CD4-positive, alpha-beta T cell treated with Interleukin-15 for 4 hours (primary cell): ENCODE data around the gene KLHL36.
"Not testable (repeated sequence)": the region's sequence is repeated elsewhere in the genome, so short reads cannot be mapped to it uniquely, and the experiment has no call there.

Experiments used
- DNase-seq: peaks from one replicate; pipeline ENCODE4 v3.0.0-alpha.2; 2020; ENCODE audit warnings: low spot score

KLHL36 gene

GRCh38 chr16:84673203-84673535, 24.9 kb downstream of the KLHL36 start:
- DNase-seq = no peak

- no peak for DNase-seq
Measured at GRCh38 chr16:84673561-84673960, 25.2 kb downstream of the KLHL36 start.

DNA sequence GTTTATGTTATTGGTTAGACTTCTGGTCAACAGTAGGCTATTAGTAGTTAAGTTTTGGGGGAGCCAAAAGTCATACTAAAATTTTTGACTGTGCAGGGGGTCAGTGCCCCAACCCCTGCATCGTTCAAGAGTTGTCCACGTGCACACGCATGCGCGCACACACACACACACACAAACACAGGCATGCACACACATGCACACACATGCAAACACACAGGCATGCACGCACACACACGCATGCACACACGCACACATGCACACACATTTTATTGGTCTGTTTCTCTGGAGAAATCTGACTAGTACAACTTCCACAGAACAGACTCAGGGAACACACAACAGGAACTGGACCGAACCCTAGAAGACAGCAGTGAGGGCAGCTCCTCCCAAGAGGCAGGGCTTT, 27.1 kb downstream of the KLHL36 start:
- DNase-seq = no peak

GRCh38 chr16:84675884-84676283, 27.6 kb downstream of the KLHL36 start:
- DNase-seq = no peak

DNA sequence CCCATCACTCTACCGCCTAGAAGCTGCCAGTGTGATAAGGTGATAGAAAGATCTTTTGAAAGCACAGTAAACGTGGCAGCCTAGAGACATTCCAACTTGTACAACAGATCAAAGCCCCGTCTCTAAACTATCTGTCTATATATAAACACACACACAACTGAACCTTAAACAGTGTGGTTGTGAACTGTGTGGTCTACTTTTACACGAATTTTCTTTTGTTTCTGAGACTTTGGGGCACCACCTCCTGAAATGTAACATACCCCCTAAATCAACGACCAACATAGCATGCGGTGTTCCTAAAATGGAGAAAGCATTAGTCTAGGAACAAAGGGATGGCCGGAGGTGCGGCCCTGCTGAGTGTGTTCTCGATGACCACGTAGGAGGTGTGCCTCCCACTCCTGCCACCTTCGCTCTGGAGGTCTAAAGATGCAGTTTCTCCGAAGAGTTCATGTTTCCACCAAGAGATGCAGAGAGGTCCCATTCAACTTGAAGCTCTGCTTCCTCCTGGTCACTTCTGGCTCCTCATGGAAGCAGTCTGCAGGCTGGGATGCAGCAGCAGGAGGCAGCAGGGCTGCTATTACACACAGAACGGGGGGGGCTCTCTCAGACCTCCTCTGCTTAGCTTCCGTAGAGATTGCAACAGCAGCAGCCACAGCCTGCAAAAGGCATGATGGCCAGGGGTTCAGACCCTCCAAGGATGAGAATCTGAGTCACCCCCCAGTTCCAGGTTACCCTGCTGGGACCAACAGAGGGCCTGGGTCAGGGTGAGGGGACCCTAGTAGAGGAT, 28.9 kb downstream of the KLHL36 start:
- DNase-seq = no peak

DNA sequence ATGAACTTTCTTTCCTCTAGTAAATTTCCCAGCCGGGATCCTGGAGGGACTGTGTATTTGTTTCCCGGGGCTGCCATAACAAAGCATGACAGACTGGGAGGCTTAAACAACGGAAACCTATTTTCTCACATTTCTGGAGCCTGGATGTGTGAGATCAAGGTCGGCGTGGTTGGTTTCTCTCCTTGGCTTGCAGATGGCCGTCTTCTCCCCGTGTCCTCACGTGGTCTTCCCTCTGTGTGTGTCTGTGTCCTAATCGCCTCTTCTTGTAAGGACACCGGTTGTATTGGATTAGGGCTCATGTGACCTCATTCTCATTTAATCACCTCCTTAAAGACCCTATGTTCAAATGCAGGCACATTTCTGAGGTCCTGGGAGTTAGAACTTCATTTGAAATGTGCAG, 29.5 kb downstream of the KLHL36 start:
- DNase-seq = no peak

GRCh38 chr16:84678541-84678940, 30.2 kb downstream of the KLHL36 start:
- DNase-seq = no peak

- DNase-seq = no peak
Measured at GRCh38 chr16:84680165-84680842, 32.0 kb downstream of the KLHL36 start.

DNA sequence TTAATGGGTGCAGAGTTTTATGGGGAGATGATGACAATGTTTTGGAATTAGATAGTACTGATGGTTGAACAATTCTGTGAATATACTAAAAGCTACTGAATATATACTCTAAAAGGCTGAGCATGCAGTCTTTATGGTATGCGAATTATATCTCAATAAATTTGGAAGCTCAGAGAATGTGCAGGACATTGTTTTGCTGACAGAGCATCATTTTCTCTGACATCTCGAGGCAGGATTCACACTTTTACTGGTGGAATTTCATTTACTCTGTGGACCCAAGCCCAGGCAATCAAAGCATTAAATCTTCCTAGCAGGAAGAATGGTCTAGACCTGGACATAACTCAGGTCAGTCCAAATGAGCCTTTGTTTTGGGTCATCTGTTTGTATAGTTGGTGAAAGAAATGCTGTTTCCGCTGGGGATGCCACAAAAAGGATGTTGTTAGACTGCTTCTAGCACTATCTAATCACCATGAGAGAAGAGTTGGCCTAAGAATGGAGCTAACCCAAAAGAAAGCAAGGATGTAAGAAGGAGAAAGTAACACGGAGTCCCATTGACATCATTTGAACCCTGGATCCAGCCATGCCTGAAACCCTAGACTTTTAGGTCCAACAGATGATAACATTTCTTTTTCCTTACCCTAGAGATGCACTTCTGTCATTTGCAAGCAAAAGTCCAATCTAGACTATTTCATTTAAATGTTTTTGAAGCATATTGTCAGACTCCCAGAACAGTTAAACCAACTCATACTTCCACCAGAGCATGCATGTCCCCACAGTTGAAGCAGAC, 32.7 kb downstream of the KLHL36 start:
- DNase-seq = no peak

DNA sequence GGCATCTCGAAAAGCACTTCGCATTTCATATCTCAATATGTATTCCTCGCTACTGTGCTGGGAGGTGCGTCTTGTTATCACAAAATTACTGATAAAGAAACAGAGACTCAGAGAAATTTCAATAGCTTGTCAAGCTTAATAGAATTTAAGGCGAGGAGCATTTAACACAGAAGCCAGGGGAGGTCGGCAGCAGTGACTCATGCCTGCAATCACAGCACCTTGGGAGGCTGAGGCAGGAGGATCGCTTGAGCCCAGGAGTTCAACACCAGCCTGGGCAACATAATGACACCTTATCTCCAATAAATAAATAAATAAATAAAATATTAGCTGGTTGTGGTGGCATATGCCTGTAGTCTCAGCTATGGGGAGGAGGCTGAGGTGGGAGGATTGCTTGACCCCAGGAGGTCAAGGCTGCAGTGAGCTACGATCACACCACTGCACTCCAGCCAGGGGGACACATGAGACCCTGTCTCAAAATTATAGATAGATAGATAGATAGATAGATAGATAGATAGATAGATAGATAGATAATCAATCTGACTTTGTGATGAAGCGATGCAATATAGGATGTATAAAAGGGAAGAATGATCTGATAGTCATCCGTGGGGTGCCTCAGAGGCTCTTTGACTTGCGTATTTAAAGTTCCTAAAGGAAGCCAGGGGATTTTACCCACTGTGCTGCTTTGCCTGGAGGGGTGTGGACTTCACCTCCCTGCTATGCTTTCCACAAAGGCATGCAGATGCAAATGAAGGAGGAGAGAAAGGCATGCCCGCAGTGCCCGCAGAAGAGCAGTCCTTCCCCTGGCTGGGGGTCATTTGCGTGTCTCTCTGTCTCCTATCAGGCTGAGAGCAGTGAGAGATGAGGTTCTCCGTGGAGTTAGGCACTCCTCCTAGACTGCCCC, 35.6 kb downstream of the KLHL36 start:
- DNase-seq = no peak

GRCh38 chr16:84684592-84684965, 36.3 kb downstream of the KLHL36 start:
- no peak for DNase-seq

DNA sequence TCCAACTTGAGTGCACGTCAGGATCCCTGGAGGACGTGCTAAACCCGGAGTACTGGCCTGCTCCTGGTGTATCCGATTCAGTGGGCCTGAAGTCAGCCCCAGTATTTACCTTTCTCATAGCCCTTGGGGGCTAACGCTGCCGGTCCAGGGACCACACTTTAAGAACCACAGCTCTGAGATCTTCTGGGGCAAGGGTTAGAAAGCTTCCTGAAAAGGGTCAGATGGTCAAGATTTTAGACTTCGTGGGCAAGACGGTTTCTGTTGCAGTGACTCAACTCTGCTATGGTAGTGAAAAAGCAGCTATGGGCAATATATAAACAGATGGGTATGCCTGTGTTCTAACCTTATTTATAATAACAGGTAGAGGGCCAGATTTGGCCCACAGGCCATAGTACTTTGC, 36.9 kb downstream of the KLHL36 start:
- no peak for DNase-seq

DNA sequence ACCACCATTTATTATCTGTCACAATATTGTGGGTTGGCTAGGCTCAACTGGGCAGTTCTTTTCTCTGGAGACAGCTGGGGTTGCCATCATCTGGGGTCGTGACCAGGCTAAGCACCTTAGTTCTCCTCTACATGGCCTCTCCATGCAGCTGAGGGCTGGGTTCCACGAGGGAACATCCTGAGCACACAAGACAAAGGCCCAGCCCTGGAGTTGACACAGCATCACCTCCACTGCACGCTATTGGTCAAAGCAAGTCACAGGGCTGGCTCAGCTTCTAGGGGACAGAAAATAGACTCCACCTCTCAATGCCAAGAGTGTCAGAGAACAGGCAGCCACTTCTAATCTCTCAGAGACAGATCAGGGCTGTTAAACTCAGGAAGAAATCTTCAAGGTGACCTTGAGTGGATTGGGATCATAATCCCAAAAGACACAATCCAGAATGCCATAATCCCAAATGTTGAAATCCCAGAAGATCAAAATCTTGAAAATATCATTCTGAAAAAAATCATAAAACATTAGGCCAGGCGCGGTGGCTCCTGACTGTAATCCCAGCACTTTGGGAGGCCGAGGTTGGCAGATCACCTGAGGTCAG, 38.5 kb downstream of the KLHL36 start:
- no peak for DNase-seq

- DNase-seq = no peak
Measured at GRCh38 chr16:84687715-84688114, 39.4 kb downstream of the KLHL36 start.

DNA sequence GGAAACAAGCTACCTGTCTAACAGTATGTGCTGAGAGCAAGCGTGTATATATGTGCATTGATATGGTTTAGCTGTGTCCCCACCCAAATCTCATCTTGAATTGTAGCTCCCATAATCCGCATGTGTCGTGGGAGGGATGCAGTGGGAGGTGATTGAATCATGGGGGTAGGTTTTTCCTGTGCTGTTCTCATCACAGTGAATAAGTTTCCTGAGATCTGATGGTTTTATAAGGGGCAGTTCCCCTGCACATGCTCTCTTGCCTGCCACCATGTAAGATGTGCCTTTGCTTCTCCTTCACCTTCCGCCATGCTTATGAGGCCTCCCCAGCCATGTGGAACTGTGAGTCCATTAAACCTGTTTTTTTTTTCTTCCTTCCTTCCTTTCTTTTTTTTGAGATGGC, 39.9 kb downstream of the KLHL36 start:
- DNase-seq = not testable (repeated sequence)

GRCh38 chr16:84689111-84689510, 40.8 kb downstream of the KLHL36 start:
- DNase-seq = no peak

GRCh38 chr16:84690088-84690819, 41.9 kb downstream of the KLHL36 start:
- DNase-seq = no peak

GRCh38 chr16:84692451-84693214, 44.3 kb downstream of the KLHL36 start:
- DNase-seq = no peak

DNA sequence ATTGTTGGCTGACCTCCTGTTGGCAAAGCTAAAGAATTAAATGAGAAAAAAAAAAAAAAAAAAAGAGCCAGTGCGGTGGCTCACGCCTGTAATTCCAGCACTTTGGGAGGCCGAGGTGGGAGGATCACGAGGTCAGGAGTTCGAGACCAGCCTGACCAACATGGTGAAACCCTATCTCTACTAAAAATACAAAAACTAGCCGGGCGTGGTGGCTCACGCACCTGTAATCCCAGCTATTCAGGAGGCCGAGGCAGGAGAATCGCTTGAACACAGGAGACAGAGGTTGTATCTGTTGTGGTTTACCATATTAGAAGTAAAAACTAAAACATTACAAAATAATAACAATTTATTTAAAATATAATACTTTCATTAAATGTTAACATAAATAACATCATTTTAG, 45.6 kb downstream of the KLHL36 start:
- DNase-seq = not testable (repeated sequence)

DNA sequence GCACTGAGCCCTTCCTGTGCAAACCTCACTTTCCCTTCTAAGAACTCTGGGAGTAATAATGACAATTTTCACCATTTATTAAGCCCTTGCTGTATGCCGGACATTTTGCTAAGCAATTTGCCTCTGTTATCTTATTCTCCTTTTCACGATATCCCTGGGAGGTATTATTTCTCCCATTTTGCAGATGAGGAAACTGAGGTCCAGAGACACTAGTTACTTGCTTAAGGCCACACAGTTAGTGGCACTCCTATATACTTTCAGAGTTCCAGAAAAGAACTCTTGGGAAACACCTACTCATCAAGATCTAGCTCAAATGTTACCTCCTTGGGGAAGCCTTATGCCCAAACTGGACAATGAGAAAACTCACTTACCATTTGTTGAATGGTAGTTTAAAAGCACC, 46.7 kb downstream of the KLHL36 start:
- no peak for DNase-seq
